Breast epithelium (tissue), 4 donors: Measurements from ENCODE around the gene METTL24. TPM values are rescaled to one million over a fixed set of nuclear protein-coding genes. Genes with fewer than 3 reads are reported as not detected.
"Not testable (repeated sequence)": the region's sequence is repeated elsewhere in the genome, so short reads cannot be mapped to it uniquely, and the experiment has no call there.

ENCODE experiments used
- DNase-seq, 2 donors: peaks; one replicate each; pipeline ENCODE4 v3.0.0-alpha.2; 2019; ENCODE audit warnings: low spot score in 2 of 2
- H3K27ac ChIP-seq, 2 donors: fragments of 200-600 bp; sonication (generic) in 1 of 2; one replicate each; pipeline ENCODE4 v1.5.1; 2016 to 2019; ENCODE audit warnings: mild to moderate bottlenecking in 1 of 2
- H3K27me3 ChIP-seq, 2 donors: fragments of 200-600 bp; sonication (generic) in 1 of 2; one replicate each; pipeline versions ENCODE4 v1.5.1 to v1.6.0; 2017 to 2019; ENCODE audit warnings: control low read depth in 1 of 2, mild to moderate bottlenecking in 1 of 2
- H3K36me3 ChIP-seq: fragments of 200-600 bp; one replicate; pipeline ENCODE4 v1.5.1; 2019
- H3K4me1 ChIP-seq, 2 donors: fragments of 200-600 bp; sonication (generic); one replicate each; pipeline ENCODE4 v1.5.1; 2016 to 2019; ENCODE audit warnings: control low read depth in 1 of 2
- H3K4me3 ChIP-seq, 3 donors: fragments of 200-600 bp; sonication (generic); 1 replicate in 2 of 3; 2 replicates in 1 of 3; pipeline ENCODE4 v1.5.1; 2016 to 2019; ENCODE audit warnings: mild to moderate bottlenecking in 3 of 3, moderate library complexity in 2 of 3
- H3K9me3 ChIP-seq, 2 donors: fragments of 200-600 bp; sonication (generic) in 1 of 2; one replicate each; pipeline ENCODE4 v1.5.1; 2016 to 2019; ENCODE audit warnings: control low read depth in 1 of 2
- POLR2A ChIP-seq: fragments of 450-650 bp; IDR thresholded peaks from one replicate; pipeline ENCODE4 v1.6.1; 2016; ENCODE audit warnings: antibody characterized with exemption, mild to moderate bottlenecking, moderate library complexity
- POLR2AphosphoS5 ChIP-seq, 3 donors: sonication (generic); formaldehyde crosslinking; IDR thresholded peaks; one replicate each; pipeline ENCODE4 v1.6.1; 2017; ENCODE audit warnings: antibody characterized with exemption in 3 of 3
- intact Hi-C: fragments of 100-400 bp; cut with DNase I; formaldehyde crosslinking; loops from one replicate; pipeline ENCODE4 v1.15.1; 2023; ENCODE audit warnings: low total_unique reads
- total RNA-seq, 3 donors: library from RNA; depleted of rRNA; stranded (reverse); fragments of >200 nt; gene quantifications; one replicate each; pipeline ENCODE4 v1.1.0, GENCODE V29; 2016
- TF ChIP-seq, protein P1 (sequence below), 3 donors: fragments of 450-650 bp; IDR thresholded peaks; one replicate each; pipeline ENCODE4 v1.5.1; 2016 to 2017; ENCODE audit warnings: antibody characterized with exemption in 3 of 3, mild to moderate bottlenecking in 3 of 3, moderate library complexity in 3 of 3

METTL24 gene
- total RNA-seq, 3 donors from 2014 or later: 0.96 to 6.6 (median 3.4) TPM

DNA sequence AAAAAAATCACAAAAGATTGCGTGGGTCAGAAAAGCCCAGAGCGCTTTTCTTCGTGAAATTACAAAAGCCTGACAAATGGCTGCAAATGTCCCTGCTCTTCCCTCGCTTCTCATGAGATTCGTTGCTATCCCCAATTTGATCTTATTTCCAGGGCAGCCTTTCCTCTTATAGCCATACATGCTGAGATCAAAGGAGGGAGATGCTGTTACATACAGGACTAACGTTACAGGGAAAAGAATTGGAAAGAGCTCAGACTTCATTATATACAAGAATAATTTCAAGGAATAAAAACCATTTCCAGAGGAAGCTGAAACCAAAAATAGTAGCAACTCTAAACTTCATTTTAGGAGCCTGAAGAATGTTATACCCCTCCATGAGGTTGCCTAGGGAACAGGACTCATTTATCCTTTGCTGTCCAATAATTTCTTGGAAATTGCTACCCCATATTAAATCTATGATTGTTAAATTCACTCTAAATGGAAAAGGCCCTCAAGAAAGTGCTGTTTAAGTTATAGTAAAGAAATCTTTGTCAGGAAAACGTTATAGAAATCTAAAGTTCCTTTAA is 81.0 kb downstream of the METTL24 start:
- H3K4me1 ChIP-seq: no peaks in the 10 kb centered on the region
- no peak overlapping the region for H3K4me3 ChIP-seq
- no peak for TF ChIP-seq POLR2AphosphoS5 (IDR thresholded peaks at IDR 0.05)
- TF ChIP-seq POLR2A: no peak
- TF ChIP-seq, protein P1, sequence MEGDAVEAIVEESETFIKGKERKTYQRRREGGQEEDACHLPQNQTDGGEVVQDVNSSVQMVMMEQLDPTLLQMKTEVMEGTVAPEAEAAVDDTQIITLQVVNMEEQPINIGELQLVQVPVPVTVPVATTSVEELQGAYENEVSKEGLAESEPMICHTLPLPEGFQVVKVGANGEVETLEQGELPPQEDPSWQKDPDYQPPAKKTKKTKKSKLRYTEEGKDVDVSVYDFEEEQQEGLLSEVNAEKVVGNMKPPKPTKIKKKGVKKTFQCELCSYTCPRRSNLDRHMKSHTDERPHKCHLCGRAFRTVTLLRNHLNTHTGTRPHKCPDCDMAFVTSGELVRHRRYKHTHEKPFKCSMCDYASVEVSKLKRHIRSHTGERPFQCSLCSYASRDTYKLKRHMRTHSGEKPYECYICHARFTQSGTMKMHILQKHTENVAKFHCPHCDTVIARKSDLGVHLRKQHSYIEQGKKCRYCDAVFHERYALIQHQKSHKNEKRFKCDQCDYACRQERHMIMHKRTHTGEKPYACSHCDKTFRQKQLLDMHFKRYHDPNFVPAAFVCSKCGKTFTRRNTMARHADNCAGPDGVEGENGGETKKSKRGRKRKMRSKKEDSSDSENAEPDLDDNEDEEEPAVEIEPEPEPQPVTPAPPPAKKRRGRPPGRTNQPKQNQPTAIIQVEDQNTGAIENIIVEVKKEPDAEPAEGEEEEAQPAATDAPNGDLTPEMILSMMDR (IDR thresholded peaks at IDR 0.05): no peak
- H3K9me3 ChIP-seq: no peaks in the 10 kb centered on the region
- intact Hi-C loops: no loop called here
- DNase-seq: no peak
- no peaks in the 10 kb centered on the region for H3K27me3 ChIP-seq
- no peak overlapping the region for H3K27ac ChIP-seq
- no peaks in the 10 kb centered on the region for H3K36me3 ChIP-seq

DNA sequence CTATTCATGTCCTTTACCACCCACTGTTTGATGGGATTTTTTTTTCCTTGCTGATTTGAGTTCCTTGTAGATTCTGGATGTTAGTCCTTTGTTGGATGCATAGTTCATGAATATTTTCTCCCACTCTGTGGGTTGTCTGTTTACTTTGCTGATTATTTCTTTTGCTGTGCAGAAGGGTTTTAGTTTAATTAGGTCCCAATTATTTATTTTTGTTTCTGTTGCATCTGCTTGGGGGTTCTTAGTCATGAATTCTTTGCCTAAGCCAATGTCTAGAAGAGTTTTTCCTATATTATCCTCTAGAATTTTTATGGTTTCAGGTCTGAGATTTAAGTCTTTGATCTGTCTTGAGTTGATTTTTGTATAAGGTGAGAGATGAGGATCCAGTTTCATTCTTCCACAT is 85.4 kb downstream of the METTL24 start:
- H3K36me3 ChIP-seq, H3K27me3 ChIP-seq, DNase-seq, H3K9me3 ChIP-seq, H3K27ac ChIP-seq, H3K4me1 ChIP-seq, intact Hi-C loops, H3K4me3 ChIP-seq: not testable (repeated sequence)

DNA sequence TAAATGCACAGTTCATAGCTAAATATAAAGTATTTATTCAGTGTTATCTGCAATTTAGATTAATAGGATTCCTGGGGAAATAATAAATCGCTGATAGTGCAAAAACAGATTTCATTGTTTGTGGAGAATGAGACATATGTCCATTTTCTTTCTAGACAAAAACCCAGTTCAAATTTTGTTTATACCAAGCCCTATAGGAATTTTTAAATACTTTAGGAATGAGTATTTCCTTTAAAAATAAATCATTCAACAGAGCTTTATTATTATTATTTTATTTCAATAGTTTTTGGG is 86.5 kb downstream of the METTL24 start:
- no peak overlapping the region for H3K4me3 ChIP-seq
- no peaks in the 10 kb centered on the region for H3K4me1 ChIP-seq
- intact Hi-C loops: no loop called here
- no peaks in the 10 kb centered on the region for H3K36me3 ChIP-seq
- DNase-seq: no peak
- no peak for TF ChIP-seq POLR2AphosphoS5 (IDR thresholded peaks at IDR 0.05)
- no peak for TF ChIP-seq POLR2A
- TF ChIP-seq, protein P1 (IDR thresholded peaks at IDR 0.05): no peak
- H3K27ac ChIP-seq: no peak overlapping the region
- no peaks in the 10 kb centered on the region for H3K9me3 ChIP-seq
- H3K27me3 ChIP-seq: no peaks in the 10 kb centered on the region

DNA sequence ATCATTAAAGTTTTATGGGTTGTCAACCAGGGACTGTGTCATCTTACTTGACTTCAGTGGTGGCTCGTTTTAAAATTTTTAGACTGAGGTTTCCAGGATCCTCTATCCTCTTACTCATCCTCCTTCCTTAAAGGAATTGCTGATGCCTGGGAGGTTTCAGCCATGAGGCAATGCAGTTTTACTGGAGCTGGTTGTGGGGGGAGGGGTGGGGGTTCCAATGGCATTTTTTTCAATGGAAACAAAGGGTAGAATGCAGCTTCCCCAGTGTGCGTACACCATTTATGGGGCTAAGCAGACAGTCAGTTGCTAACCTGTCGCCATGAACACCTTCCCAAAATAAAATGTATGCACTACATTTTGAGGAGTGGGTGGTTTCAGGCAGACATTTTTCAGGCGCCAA is 88.0 kb downstream of the METTL24 start:
- no peak for DNase-seq
- intact Hi-C loops: no loop called here
- Histone ChIP-seq H3K27ac (no peak overlapping the region), H3K9me3 (no peaks in the 10 kb centered on the region), H3K4me3 (no peak overlapping the region), H3K4me1 (no peaks in the 10 kb centered on the region), H3K27me3 (no peaks in the 10 kb centered on the region), H3K36me3 (no peaks in the 10 kb centered on the region)
- no peak for TF ChIP-seq POLR2AphosphoS5 (IDR thresholded peaks at IDR 0.05)
- TF ChIP-seq, protein P1 (IDR thresholded peaks at IDR 0.05): no peak

DNA sequence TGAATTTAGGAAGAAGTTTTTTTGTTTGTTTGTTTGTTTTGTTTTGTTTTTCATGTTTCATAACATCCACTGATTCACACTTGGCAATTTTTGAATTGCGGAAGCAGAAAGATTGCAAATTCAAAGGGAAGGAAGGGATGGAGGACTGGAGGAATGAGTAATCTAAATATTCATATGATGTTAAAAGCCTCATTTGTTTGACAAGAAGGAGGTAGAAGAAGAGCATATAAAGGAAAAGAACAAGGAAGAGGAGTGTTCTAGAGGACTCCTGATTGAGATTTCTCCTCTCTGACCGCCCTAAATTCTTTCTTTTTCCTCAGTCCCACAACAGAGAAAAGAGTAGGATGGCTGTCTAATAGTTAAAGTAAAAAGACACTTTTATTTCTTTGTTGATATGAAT is 88.5 kb downstream of the METTL24 start:
- Histone ChIP-seq H3K27ac (no peak overlapping the region), H3K36me3 (no peaks in the 10 kb centered on the region), H3K4me3 (no peak overlapping the region), H3K4me1 (no peaks in the 10 kb centered on the region), H3K9me3 (no peaks in the 10 kb centered on the region), H3K27me3 (no peaks in the 10 kb centered on the region)
- TF ChIP-seq POLR2AphosphoS5 (IDR thresholded peaks at IDR 0.05): no peak
- TF ChIP-seq, protein P1 (IDR thresholded peaks at IDR 0.05): no peak
- no peak for TF ChIP-seq POLR2A
- intact Hi-C loops: no loop called here
- DNase-seq: no peak

DNA sequence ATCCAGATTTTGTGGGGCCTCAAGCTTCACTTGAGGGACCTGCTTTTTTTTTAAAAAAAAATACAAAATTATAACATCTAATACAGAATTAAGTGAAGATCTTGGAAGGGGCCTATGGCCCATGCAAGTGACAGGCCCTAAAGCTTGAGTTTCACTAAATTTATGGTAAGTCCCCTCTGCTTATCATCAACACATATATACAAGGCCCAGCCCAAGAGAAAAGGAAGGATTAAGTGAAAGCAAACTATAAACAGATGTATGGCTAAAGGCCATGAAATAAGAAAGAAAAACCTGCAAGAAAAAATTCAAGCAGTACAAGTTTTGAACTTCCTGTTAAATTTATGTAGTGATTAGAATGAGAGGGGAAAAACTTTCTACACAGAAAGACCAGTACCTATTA is 91.2 kb downstream of the METTL24 start:
- no peak overlapping the region for H3K4me3 ChIP-seq
- TF ChIP-seq, protein P1 (IDR thresholded peaks at IDR 0.05): no peak
- TF ChIP-seq POLR2AphosphoS5 (IDR thresholded peaks at IDR 0.05) (no peak), POLR2A (no peak)
- no peaks in the 10 kb centered on the region for H3K36me3 ChIP-seq
- intact Hi-C loops: no loop called here
- DNase-seq: no peak
- H3K4me1 ChIP-seq: no peaks in the 10 kb centered on the region
- H3K27me3 ChIP-seq: no peaks in the 10 kb centered on the region
- no peaks in the 10 kb centered on the region for H3K9me3 ChIP-seq
- no peak overlapping the region for H3K27ac ChIP-seq
